ENCODE data around the gene CCR9.

DNA sequence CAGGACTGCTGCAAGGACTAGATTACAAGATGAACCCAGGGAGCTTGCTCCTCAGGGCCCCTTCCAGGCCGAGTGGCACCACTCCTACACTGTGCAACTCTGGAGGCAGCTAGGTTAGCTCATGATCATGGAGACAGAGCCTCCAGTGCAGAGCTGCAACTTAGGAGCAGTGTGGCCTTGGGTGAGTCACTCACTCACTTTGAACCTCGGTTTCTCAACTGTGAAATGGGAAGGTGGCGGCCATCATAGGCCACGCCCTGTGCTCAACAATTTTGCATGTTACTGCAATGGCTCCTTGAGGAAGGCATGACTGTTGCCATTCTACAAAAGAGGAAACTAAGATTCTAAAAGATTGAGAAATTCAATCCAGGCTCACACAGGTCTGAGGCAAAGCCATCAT, 45.8 kb downstream of the CCR9 start:
- TF ChIP-seq, protein P1, sequence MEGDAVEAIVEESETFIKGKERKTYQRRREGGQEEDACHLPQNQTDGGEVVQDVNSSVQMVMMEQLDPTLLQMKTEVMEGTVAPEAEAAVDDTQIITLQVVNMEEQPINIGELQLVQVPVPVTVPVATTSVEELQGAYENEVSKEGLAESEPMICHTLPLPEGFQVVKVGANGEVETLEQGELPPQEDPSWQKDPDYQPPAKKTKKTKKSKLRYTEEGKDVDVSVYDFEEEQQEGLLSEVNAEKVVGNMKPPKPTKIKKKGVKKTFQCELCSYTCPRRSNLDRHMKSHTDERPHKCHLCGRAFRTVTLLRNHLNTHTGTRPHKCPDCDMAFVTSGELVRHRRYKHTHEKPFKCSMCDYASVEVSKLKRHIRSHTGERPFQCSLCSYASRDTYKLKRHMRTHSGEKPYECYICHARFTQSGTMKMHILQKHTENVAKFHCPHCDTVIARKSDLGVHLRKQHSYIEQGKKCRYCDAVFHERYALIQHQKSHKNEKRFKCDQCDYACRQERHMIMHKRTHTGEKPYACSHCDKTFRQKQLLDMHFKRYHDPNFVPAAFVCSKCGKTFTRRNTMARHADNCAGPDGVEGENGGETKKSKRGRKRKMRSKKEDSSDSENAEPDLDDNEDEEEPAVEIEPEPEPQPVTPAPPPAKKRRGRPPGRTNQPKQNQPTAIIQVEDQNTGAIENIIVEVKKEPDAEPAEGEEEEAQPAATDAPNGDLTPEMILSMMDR (IDR thresholded peaks at IDR 0.05 in 2 of 3, conservative IDR thresholded peaks at IDR 0.05 in 1 of 3; ENCODE audit: borderline replicate concordance in 1 of 3, insufficient read depth in 1 of 3, low read depth in 2 of 3, low read length in 2 of 3) = no peak
- TF ChIP-seq EZH2 (IDR thresholded peaks at IDR 0.05) (no peak), ZFX (IDR thresholded peaks at IDR 0.05) (no peak), POLR2A (IDR thresholded peaks at IDR 0.05; ENCODE audit: borderline replicate concordance, extremely low read depth, insufficient read depth, insufficient read length) (no peak)
- TF ChIP-seq, protein P2, sequence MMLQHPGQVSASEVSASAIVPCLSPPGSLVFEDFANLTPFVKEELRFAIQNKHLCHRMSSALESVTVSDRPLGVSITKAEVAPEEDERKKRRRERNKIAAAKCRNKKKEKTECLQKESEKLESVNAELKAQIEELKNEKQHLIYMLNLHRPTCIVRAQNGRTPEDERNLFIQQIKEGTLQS (IDR thresholded peaks at IDR 0.05) = no peak

Measured in HCT116 (cell line).